SU-DHL-6 (cell line): ENCODE results near the gene LIX1.
A peak's percentile ranks its signal among the peaks of the same experiment; 100 is the strongest.
"Not testable (repeated sequence)": the region's sequence is repeated elsewhere in the genome, so short reads cannot be mapped to it uniquely, and the experiment has no call there.

ENCODE experiments used
- H2AFZ ChIP-seq: fragments of 200-600 bp; sonication (generic); 2 replicates; pipeline ENCODE4 v1.6.1; 2014; ENCODE audit warnings: low read depth, mild to moderate bottlenecking, moderate library complexity, mixed read lengths, antibody characterized with exemption, low read length; ENCODE audit not compliant: severe bottlenecking
- H3F3A ChIP-seq: fragments of 200-600 bp; shearing (Covaris generic); 2 replicates; pipeline ENCODE4 v1.6.0; 2016; ENCODE audit warnings: antibody characterized with exemption, mild to moderate bottlenecking; ENCODE audit not compliant: insufficient read depth
- H3K27ac ChIP-seq: fragments of 200-600 bp; sonication (generic); 2 replicates; pipeline ENCODE4 v1.5.1; 2016; ENCODE audit warnings: low read depth, mild to moderate bottlenecking, low read length, moderate library complexity, mixed read lengths
- H3K27me3 ChIP-seq: fragments of 200-600 bp; sonication (generic), shearing (Covaris generic); 2 replicates; pipeline ENCODE4 v1.6.0; 2014; ENCODE audit warnings: mild to moderate bottlenecking, low read length
- H3K36me3 ChIP-seq: fragments of 200-600 bp; sonication (generic); 2 replicates; pipeline ENCODE4 v1.6.1; 2014; ENCODE audit warnings: mild to moderate bottlenecking, low read length, mixed read lengths
- H3K4me2 ChIP-seq: fragments of 300-600, 200-600 bp; shearing (Covaris generic), sonication (generic); 2 replicates; pipeline ENCODE4 v1.6.0; 2014; ENCODE audit warnings: low read length, low read depth, mild to moderate bottlenecking; ENCODE audit not compliant: poor library complexity, severe bottlenecking
- H3K4me3 ChIP-seq: fragments of 200-600 bp; sonication (generic); 2 replicates; pipeline ENCODE4 v1.5.1; 2014; ENCODE audit warnings: antibody characterized with exemption, low read length, mild to moderate bottlenecking, mixed read lengths; ENCODE audit not compliant: insufficient read depth, poor library complexity, severe bottlenecking
- H3K79me2 ChIP-seq: fragments of 200-600 bp; sonication (generic); 2 replicates; pipeline ENCODE4 v1.6.1; 2014; ENCODE audit warnings: mild to moderate bottlenecking, low read length, moderate library complexity; ENCODE audit not compliant: insufficient read depth
- H3K9ac ChIP-seq: fragments of 200-600 bp; sonication (generic); 2 replicates; pipeline ENCODE4 v1.7.0; 2014; ENCODE audit warnings: mild to moderate bottlenecking, low read length
- H3K9me2 ChIP-seq: fragments of 200-600 bp; sonication (generic); replicated peaks from 2 replicates; pipeline ENCODE4 v1.6.1; 2014; ENCODE audit warnings: low read length; ENCODE audit not compliant: insufficient read depth
- H3K9me3 ChIP-seq: fragments of 200-600 bp; sonication (generic); 2 replicates; pipeline ENCODE4 v1.6.1; 2014; ENCODE audit warnings: low read length, mixed read lengths; ENCODE audit not compliant: insufficient read depth
- H4K20me1 ChIP-seq: fragments of 200-600 bp; sonication (generic); 2 replicates; pipeline ENCODE4 v1.6.1; 2014; ENCODE audit warnings: low read depth, mild to moderate bottlenecking, antibody characterized with exemption, low read length, moderate library complexity, mixed read lengths
- EZH2phosphoT487 ChIP-seq: fragments of 200-600 bp; sonication (generic), shearing (Covaris generic); conservative IDR thresholded peaks from 2 replicates; pipeline ENCODE4 v1.6.1; 2018; ENCODE audit warnings: mild to moderate bottlenecking, antibody characterized with exemption, low read length, moderate library complexity, mixed read lengths
- TF ChIP-seq, protein P1 (sequence below): fragments of 200-600 bp; sonication (generic); IDR thresholded peaks from one replicate; pipeline ENCODE4 v1.5.1; 2017; ENCODE audit warnings: antibody characterized with exemption, mild to moderate bottlenecking, low read length, moderate library complexity; ENCODE audit not compliant: insufficient read depth, poor library complexity, severe bottlenecking

The LIX1 gene

DNA sequence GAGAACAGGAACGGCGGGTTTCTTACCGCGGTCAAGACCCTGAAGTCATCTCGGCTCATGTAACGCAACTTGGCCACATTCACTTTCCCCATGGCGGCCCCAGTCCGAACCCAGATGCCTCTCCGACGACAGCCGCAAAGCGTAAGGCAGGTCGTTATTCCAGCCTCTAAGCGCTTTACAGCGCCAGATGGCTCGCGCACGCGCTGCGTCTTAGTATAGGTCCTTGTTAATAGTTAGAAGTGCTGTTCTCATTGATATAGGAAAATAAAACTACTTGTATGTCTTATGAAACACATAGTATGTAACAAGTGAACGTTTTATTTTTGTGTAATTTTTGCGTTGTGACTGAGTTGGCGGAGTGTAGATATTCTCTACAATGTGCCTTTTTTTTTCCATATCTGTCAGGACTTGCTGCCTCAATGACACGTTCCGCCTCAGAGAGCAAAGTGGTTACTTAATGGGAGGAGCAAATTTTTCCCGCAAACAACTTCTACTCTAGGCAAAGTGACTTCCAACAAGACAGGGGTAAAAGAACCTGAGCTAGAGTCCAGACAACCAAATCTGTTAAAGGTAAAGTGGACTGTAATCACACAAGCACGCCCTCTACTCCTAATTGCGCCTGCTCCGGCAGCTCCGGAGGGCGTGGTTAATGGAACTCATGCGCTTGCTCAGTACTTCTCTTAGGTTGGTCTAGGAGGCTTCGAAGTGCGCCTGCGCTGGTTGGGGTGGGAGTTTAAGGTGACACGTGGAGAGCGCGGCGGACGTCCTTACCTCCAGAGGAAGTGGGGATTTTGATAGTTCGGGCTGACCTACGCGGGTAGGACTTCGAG is 40.9 kb upstream of the LIX1 start, which contains the start of gene RIOK2:
Gene RIOK2 (minus strand): TSS at position 148 of the 830 bp plus-strand sequence. CDS start 56 bp downstream, at position 92.
- Histone ChIP-seq H3K4me2 (peak within 1 kb of the TSS; percentile 77), H4K20me1 (no peaks in the 10 kb centered on the region), H3K27ac (peak within 1 kb of the TSS; percentile 90), H2AFZ (peak within 1 kb of the TSS; percentile 82), H3K4me3 (peak within 1 kb of the TSS; percentile 87), H3K9ac (peak within 1 kb of the TSS; percentile 79), H3K79me2 (peaks cover 29% of the 10 kb centered on the region), H3K9me3 (no peaks in the 10 kb centered on the region), H3K36me3 (peaks cover 12% of the 10 kb centered on the region), H3K27me3 (no peaks in the 10 kb centered on the region), H3K9me2 (no peaks in the 10 kb centered on the region), H3F3A (peaks cover 3% of the 10 kb centered on the region)
- TF ChIP-seq EZH2phosphoT487: no peak
- TF ChIP-seq, protein P1, sequence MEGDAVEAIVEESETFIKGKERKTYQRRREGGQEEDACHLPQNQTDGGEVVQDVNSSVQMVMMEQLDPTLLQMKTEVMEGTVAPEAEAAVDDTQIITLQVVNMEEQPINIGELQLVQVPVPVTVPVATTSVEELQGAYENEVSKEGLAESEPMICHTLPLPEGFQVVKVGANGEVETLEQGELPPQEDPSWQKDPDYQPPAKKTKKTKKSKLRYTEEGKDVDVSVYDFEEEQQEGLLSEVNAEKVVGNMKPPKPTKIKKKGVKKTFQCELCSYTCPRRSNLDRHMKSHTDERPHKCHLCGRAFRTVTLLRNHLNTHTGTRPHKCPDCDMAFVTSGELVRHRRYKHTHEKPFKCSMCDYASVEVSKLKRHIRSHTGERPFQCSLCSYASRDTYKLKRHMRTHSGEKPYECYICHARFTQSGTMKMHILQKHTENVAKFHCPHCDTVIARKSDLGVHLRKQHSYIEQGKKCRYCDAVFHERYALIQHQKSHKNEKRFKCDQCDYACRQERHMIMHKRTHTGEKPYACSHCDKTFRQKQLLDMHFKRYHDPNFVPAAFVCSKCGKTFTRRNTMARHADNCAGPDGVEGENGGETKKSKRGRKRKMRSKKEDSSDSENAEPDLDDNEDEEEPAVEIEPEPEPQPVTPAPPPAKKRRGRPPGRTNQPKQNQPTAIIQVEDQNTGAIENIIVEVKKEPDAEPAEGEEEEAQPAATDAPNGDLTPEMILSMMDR: no peak

DNA sequence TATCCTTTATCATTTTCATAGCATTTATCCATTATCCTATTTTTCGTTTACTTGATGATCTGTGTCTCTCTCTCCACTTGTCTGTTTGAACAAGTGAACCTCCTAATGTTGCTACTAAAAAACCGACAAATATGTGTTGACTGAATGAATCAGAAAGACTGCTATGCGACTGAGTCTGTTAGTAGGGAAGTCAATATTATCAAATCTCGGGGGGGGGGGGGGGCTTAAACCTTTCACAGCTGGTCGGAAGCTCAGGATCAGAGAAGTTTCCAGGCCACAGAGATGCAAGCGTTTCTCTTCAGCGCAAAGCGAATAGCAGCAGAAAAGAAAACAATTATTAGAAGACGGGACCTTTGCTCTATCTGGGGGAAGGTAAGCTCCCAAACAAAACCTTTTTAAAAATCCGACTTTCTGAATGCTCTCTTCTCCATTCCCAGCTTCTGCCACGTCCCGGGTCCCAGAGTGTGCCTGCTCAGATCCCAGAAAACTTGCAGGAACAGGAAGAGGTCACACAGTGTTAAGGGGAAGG is 40.2 kb upstream of the LIX1 start:
- H3K27me3 ChIP-seq: no peaks in the 10 kb centered on the region
- H3K9ac ChIP-seq: peak overlapping the region; percentile 79
- H3K27ac ChIP-seq: peak overlapping the region; percentile 90
- peaks cover 3% of the 10 kb centered on the region for H3F3A ChIP-seq
- H3K9me2 ChIP-seq: no peaks in the 10 kb centered on the region
- peak overlapping the region; percentile 87 for H3K4me3 ChIP-seq
- peak overlapping the region; percentile 77 for H3K4me2 ChIP-seq
- H4K20me1 ChIP-seq: no peaks in the 10 kb centered on the region
- H3K9me3 ChIP-seq: no peaks in the 10 kb centered on the region
- H2AFZ ChIP-seq: peak overlapping the region; percentile 82
- TF ChIP-seq, protein P1: no peak
- TF ChIP-seq EZH2phosphoT487: no peak
- peaks cover 29% of the 10 kb centered on the region for H3K79me2 ChIP-seq
- H3K36me3 ChIP-seq: peaks cover 16% of the 10 kb centered on the region

DNA sequence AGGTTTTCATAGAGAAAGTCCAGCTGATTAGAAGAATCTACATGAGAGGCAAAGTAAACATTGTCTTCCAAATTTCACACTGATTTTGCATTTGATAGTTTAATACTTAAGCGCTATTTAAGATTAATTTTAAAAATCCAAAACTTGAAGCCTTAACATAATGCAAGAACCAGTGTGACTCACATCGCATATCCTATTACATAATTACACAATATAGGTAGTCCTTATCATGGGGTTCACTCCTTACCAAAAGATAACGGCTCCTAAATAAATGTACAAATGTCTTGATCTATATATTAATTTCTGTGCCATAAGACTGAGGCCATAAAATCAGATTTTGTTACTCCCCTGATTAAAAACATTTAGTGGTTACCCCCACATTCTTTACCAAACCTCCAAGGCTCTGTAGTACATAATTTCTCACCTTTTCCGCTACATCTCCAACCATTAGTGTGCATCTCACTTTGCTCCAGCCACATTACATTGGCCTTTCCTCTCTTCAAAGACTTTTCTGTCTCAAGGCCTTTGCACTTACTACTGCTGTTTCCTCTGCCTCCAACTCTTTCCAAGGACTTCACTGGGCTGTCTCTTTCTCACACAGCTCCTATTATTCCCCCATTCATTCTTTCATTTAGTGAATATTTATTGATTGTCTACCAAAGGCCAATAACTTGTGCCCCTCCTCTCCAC is 39.6 kb upstream of the LIX1 start:
- H3K9ac ChIP-seq: peak overlapping the region; percentile 79
- H3K9me2 ChIP-seq: no peaks in the 10 kb centered on the region
- H3K4me3 ChIP-seq: peak overlapping the region; percentile 87
- H2AFZ ChIP-seq: no peak overlapping the region
- peaks cover 3% of the 10 kb centered on the region for H3F3A ChIP-seq
- TF ChIP-seq, protein P1: no peak
- TF ChIP-seq EZH2phosphoT487: no peak
- no peaks in the 10 kb centered on the region for H4K20me1 ChIP-seq
- peaks cover 22% of the 10 kb centered on the region for H3K36me3 ChIP-seq
- peak overlapping the region; percentile 77 for H3K4me2 ChIP-seq
- H3K27ac ChIP-seq: no peak overlapping the region; the same call in 1 of the 2 replicates
- no peaks in the 10 kb centered on the region for H3K9me3 ChIP-seq
- H3K27me3 ChIP-seq: no peaks in the 10 kb centered on the region
- H3K79me2 ChIP-seq: peaks cover 29% of the 10 kb centered on the region

GRCh38 chr5:97179457-97179856 is 37.0 kb upstream of the LIX1 start:
- Histone ChIP-seq H3K79me2 (peaks cover 29% of the 10 kb centered on the region), H3K36me3 (peaks cover 27% of the 10 kb centered on the region)
- H4K20me1 ChIP-seq, H3K4me2 ChIP-seq, H3K9ac ChIP-seq, H3K9me3 ChIP-seq, H2AFZ ChIP-seq, H3K27ac ChIP-seq, H3F3A ChIP-seq, H3K27me3 ChIP-seq, H3K4me3 ChIP-seq, H3K9me2 ChIP-seq: not testable (repeated sequence)
